ENCODE data around the gene TNFAIP8. TPM values are rescaled to one million over a fixed set of nuclear protein-coding genes. Genes with fewer than 3 reads are reported as not detected.

Gene TNFAIP8
- polyA plus RNA-seq, 1 of the 3 experiments (the other 2 are of a cell fraction), result 31.3 TPM

GRCh38 chr5:119417891-119418605 is 62.2 kb downstream of the TNFAIP8 start:
- DNase-seq, result no peak
- Histone ChIP-seq H3K27me3 (ENCODE audit: insufficient read depth) (no peaks in the 10 kb centered on the region), H3K4me2 (no peak overlapping the region), H3K9ac (no peak overlapping the region), H3K4me1 (ENCODE audit: control insufficient read depth in 1 of 2, insufficient read depth in 2 of 2, low read depth in 1 of 2, low read length in 1 of 2) (no peaks in the 10 kb centered on the region; a peak in 1 of 4 replicates), H4K20me1 (ENCODE audit: insufficient read depth) (no peaks in the 10 kb centered on the region), H3F3A (replicated peaks; ENCODE audit: insufficient read depth) (peaks cover 4% of the 10 kb centered on the region), H3K27ac (ENCODE audit: low read depth in 2 of 2, low read length in 1 of 2) (no peak overlapping the region), H3K4me3 (ENCODE audit: low read depth in 2 of 2, low read length in 1 of 2) (no peak overlapping the region), H3K36me3 (replicated peaks in 1 of 2; ENCODE audit: control insufficient read depth in 1 of 2, insufficient read depth in 2 of 2, low read length in 1 of 2) (no peaks in the 10 kb centered on the region), H3K9me2 (no peaks in the 10 kb centered on the region), H3K9me3 (no peaks in the 10 kb centered on the region), H3K79me2 (ENCODE audit: insufficient read depth) (no peaks in the 10 kb centered on the region), H2AFZ (ENCODE audit: low read depth) (no peak overlapping the region)
- ChIA-PET CTCF (interaction anchor here (0.6 to 2.0 kb wide), 3 partner anchors 17 to 430 kb away, joined by 4 to 6 read pairs (median 4); partner anchors contain the start of gene DTWD2), POLR2A (no interaction called here)
- WGBS (ENCODE audit: low lambda C conversion rate), result 88% methylated on average over 5 of the region's 5 CpGs
- 0 out of 2 replicates have a peak, but pooled peaks have one; percentile 14 for TF ChIP-seq TCF12 (IDR thresholded peaks at IDR 0.05)
- no peak for TF ChIP-seq CHD2 (IDR thresholded peaks at IDR 0.05; ENCODE audit: low read length, partially characterized antibody)

GRCh38 chr5:119418606-119419100 is 62.8 kb downstream of the TNFAIP8 start:
- H4K20me1 ChIP-seq (ENCODE audit: insufficient read depth), result no peaks in the 10 kb centered on the region
- H3K4me2 ChIP-seq, result no peak overlapping the region
- no peak overlapping the region for H3K4me3 ChIP-seq (ENCODE audit: low read depth in 2 of 2, low read length in 1 of 2)
- no peak overlapping the region for H2AFZ ChIP-seq (ENCODE audit: low read depth)
- no peaks in the 10 kb centered on the region for H3K27me3 ChIP-seq (ENCODE audit: insufficient read depth)
- peak; percentile 9; the same call in 1 of the 2 replicates for TF ChIP-seq TCF12 (IDR thresholded peaks at IDR 0.05)
- no peak for TF ChIP-seq GATA2 (CRISPR knock-in tag; IDR thresholded peaks at IDR 0.05)
- no peak for TF ChIP-seq MEF2A (IDR thresholded peaks at IDR 0.05; ENCODE audit: borderline replicate concordance, low read depth)
- no peaks in the 10 kb centered on the region for H3K79me2 ChIP-seq (ENCODE audit: insufficient read depth)
- ChIA-PET CTCF (interaction anchor here (1.7 to 2.0 kb wide), 2 partner anchors 17 to 430 kb away, joined by 4 to 6 read pairs; partner anchors contain the start of gene DTWD2), POLR2A (no interaction called here)
- no peaks in the 10 kb centered on the region for H3K36me3 ChIP-seq (replicated peaks in 1 of 2; ENCODE audit: control insufficient read depth in 1 of 2, insufficient read depth in 2 of 2, low read length in 1 of 2)
- H3K9me3 ChIP-seq, result no peaks in the 10 kb centered on the region
- no peak overlapping the region for H3K27ac ChIP-seq (ENCODE audit: low read depth in 2 of 2, low read length in 1 of 2)
- H3K4me1 ChIP-seq (ENCODE audit: control insufficient read depth in 1 of 2, insufficient read depth in 2 of 2, low read depth in 1 of 2, low read length in 1 of 2), result no peaks in the 10 kb centered on the region; a peak in 1 of 4 replicates
- WGBS (ENCODE audit: low lambda C conversion rate), result 29% methylated on average over 2 of the region's 2 CpGs
- no peak for DNase-seq
- H3F3A ChIP-seq (replicated peaks; ENCODE audit: insufficient read depth), result no peaks in the 10 kb centered on the region
- H3K9ac ChIP-seq, result no peak overlapping the region
- H3K9me2 ChIP-seq, result no peaks in the 10 kb centered on the region

DNA sequence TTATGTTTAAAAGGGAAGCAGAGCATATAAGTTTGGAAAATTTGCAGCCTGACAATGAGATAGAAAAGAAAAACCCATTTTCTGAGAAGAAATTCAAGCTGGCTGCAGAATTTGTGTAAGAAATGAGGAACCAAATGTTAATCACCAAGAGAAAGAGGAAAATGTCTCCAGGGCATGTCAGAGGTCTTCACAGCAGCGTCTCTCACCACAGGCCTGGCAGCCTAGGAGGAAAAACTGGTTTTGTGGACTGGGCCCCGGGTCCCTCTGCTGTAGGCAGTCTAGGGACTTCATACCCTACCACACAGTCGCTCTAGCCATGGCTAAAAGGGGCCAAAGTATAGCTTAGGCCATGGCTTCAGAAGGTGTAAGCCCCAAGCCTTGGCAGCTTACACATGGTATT is 64.3 kb downstream of the TNFAIP8 start:
- Histone ChIP-seq H4K20me1 (ENCODE audit: insufficient read depth) (no peaks in the 10 kb centered on the region), H3K9ac (no peak overlapping the region), H3F3A (replicated peaks; ENCODE audit: insufficient read depth) (no peaks in the 10 kb centered on the region), H3K27ac (ENCODE audit: low read depth in 2 of 2, low read length in 1 of 2) (no peak overlapping the region), H3K36me3 (replicated peaks in 1 of 2; ENCODE audit: control insufficient read depth in 1 of 2, insufficient read depth in 2 of 2, low read length in 1 of 2) (no peaks in the 10 kb centered on the region), H2AFZ (ENCODE audit: low read depth) (no peak overlapping the region), H3K4me3 (ENCODE audit: low read depth in 2 of 2, low read length in 1 of 2) (no peak overlapping the region), H3K9me2 (no peaks in the 10 kb centered on the region), H3K9me3 (no peaks in the 10 kb centered on the region), H3K27me3 (ENCODE audit: insufficient read depth) (no peaks in the 10 kb centered on the region), H3K79me2 (ENCODE audit: insufficient read depth) (no peaks in the 10 kb centered on the region), H3K4me2 (no peak overlapping the region), H3K4me1 (ENCODE audit: control insufficient read depth in 1 of 2, insufficient read depth in 2 of 2, low read depth in 1 of 2, low read length in 1 of 2) (no peaks in the 10 kb centered on the region; a peak in 1 of 4 replicates)
- ChIA-PET CTCF (interaction anchor here (3.9 kb wide), 1 partner anchor 8 kb away, joined by 27 read pairs; no protein-coding TSS in a partner anchor), POLR2A (no interaction called here)
- no peak for TF ChIP-seq RAD21 (IDR thresholded peaks at IDR 0.05; ENCODE audit: low read length)
- no peak for TF ChIP-seq SIN3A (IDR thresholded peaks at IDR 0.05; ENCODE audit: borderline replicate concordance, low read depth, low read length)
- TF ChIP-seq ELF1 (IDR thresholded peaks at IDR 0.05), result no peak
- TF ChIP-seq, protein P1, sequence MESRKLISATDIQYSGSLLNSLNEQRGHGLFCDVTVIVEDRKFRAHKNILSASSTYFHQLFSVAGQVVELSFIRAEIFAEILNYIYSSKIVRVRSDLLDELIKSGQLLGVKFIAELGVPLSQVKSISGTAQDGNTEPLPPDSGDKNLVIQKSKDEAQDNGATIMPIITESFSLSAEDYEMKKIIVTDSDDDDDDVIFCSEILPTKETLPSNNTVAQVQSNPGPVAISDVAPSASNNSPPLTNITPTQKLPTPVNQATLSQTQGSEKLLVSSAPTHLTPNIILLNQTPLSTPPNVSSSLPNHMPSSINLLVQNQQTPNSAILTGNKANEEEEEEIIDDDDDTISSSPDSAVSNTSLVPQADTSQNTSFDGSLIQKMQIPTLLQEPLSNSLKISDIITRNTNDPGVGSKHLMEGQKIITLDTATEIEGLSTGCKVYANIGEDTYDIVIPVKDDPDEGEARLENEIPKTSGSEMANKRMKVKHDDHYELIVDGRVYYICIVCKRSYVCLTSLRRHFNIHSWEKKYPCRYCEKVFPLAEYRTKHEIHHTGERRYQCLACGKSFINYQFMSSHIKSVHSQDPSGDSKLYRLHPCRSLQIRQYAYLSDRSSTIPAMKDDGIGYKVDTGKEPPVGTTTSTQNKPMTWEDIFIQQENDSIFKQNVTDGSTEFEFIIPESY (IDR thresholded peaks at IDR 0.05; ENCODE audit: borderline replicate concordance, low read depth), result no peak
- WGBS (ENCODE audit: low lambda C conversion rate), result 39% methylated on average over 3 of the region's 3 CpGs
- DNase-seq, result no peak

Data from SK-N-SH (cell line).